GM12892 (cell line): ENCODE data around the gene DPH3.
A peak's percentile ranks its signal among the peaks of the same experiment; 100 is the strongest.

ENCODE experiments used
- DNase-seq: peaks from one replicate; pipeline ENCODE4 v3.0.0; 2011; ENCODE audit not compliant: insufficient read length
- FAIRE-seq: peaks from 2 replicates; lab custom pipeline; 2011; peaks lifted over from hg19 to GRCh38; lab: Jason Lieb, UNC
- POLR2A ChIP-seq: IDR thresholded peaks from 2 replicates; pipeline ENCODE4 v1.6.1; 2011; ENCODE audit warnings: low read depth, low read length, control low read depth
- POLR2AphosphoS5 ChIP-seq: IDR thresholded peaks from 2 replicates; pipeline ENCODE4 v1.6.1; 2011; ENCODE audit warnings: low read depth, low read length, control low read depth
- TAF1 ChIP-seq: IDR thresholded peaks from 2 replicates; pipeline ENCODE4 v1.6.1; 2011; ENCODE audit warnings: low read depth, mild to moderate bottlenecking, control low read depth, low read length, borderline replicate concordance

The DPH3 gene

GRCh38 chr3:16264174-16264707, 502 bp downstream of the DPH3 start:
- TF ChIP-seq POLR2AphosphoS5: no peak; the same call in 1 of the 2 replicates
- TF ChIP-seq TAF1: 0 out of 2 replicates have a peak, but pooled peaks have one; percentile 41
- peak; percentile 14; the same call in 1 of the 2 replicates for TF ChIP-seq POLR2A
- peak; percentile 14 for FAIRE-seq
- no peak for DNase-seq

- DNase-seq: no peak
- TF ChIP-seq TAF1: no peak
- no peak for TF ChIP-seq POLR2A
- no peak for TF ChIP-seq POLR2AphosphoS5
- no peak for FAIRE-seq
These were observed 2.6 kb downstream of the DPH3 start for GRCh38 chr3:16262174-16262573.

DNA sequence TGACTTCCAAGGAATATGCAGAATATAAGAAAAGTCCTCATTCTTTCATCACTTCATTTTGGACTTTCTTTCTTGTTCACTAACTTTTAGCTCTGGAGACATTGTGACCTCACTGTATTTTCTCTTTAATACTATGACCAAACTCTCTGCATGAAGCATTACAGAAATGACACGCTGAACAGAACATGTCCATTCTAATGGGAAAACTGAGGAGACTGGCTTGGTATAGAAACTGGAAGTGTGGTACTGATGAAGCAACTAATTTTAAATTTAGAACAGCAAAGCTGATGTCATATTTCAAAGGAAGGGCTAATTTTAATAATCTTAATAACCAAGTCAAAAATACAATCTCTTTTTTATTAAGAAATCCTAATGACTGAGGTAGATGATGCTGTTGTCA, 4.7 kb downstream of the DPH3 start:
- FAIRE-seq (no peak), DNase-seq (no peak)
- TF ChIP-seq POLR2AphosphoS5 (no peak), TAF1 (no peak), POLR2A (no peak)

DNA sequence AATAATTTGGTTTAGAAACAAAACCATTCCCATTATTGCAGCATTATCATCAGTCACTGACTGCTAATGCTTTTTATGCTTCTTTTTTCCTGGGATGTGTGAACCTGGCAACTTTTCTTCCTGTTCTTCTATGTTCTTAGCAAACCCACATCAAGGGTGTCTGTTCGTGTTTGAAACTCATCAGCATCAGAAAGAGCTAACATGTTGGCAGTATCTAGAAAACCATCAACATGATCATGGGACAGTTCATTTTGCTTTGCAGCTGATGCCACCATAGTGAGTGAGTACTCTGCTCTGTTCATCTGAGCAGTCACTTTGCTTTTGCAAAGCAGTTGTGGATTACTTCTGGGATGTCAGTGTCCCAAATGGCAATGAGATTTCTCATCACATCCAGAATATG, 5.9 kb downstream of the DPH3 start:
- DNase-seq: no peak
- TF ChIP-seq POLR2A: no peak
- no peak for TF ChIP-seq TAF1
- FAIRE-seq: no peak

DNA sequence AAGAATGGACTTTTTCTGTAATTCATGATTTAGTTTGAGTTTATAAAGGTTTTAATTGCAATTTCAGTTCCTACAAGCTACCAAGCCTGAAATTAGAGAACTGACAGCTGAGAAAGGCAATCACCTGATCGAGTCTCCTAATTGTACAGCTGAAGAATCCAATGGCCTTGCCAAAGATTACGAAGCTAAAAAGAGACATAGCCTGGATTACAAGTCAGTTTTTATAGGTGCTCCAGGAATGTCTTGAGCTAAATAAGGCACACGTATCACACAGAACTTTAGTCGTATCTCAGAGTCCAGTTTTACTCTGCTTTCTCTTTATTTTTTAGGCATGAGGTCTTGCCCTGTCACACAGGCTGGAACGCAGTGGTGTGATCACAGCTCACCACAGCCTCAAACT, 6.6 kb downstream of the DPH3 start:
- no peak for TF ChIP-seq POLR2A
- no peak for TF ChIP-seq TAF1
- TF ChIP-seq POLR2AphosphoS5: no peak
- FAIRE-seq: no peak
- no peak for DNase-seq

DNA sequence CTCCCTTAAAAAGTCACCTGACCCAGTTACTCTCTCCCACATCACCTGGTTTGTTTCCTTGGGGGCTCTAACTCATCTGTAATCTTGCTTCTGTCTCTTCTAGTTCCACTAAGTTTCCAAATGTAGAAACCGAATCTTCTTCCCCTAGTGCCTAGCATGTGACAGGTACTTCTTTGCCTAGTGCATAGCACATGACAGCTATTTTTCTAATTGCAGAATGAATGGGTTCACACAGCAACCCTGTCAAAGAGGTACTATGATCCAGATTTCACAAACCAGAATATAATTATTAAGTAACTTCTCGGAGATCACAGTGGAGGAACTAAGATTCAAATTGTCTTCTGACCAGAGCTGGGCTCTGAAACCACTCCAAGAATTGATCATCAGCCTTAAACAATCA, 7.4 kb downstream of the DPH3 start:
- TF ChIP-seq POLR2AphosphoS5 (no peak), POLR2A (no peak)
- DNase-seq: no peak
- no peak for FAIRE-seq

DNA sequence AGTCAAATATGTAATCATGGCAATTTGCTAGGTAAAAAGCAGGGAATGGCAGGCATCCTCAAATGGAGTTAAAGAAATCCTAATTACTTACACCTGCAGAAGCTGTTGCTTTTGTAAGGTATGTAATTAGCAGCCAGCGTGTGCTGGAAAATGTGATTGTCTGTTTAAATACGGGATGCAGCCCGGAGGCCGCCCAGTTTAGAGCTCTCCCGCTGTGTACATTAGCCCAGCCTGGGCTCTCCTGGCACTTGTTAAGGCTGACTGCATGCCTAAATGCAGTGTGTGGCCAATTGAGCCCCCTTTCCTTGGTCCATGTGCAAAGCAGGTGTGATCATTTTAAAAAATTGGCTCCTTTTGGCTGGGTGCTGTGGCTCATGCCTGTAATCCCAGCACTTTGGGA, 9.0 kb downstream of the DPH3 start:
- TF ChIP-seq TAF1: no peak
- TF ChIP-seq POLR2AphosphoS5: no peak
- no peak for TF ChIP-seq POLR2A
- DNase-seq: no peak
- no peak for FAIRE-seq

DNA sequence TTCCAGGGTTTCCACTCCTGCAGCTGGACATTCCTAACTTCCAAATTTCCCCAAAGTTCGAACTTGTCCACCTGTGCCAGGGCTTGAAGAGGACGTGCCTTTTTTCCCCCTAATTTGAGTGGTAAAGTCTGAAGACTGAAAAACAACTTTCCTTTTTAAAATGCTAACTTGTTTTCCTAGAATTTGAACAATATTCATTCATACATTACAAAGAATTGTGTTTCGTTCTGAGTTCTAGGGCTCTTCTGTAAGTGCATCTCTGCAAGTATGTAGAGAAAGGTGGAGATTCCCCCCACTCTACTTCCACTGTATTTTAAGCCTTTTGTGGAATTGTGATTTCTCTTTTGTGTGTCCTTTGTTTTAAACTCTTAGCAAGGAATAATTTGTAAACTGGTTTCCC, 9.4 kb downstream of the DPH3 start:
- DNase-seq (no peak), FAIRE-seq (no peak)
- TF ChIP-seq POLR2A: no peak
- no peak for TF ChIP-seq POLR2AphosphoS5
- no peak for TF ChIP-seq TAF1

DNA sequence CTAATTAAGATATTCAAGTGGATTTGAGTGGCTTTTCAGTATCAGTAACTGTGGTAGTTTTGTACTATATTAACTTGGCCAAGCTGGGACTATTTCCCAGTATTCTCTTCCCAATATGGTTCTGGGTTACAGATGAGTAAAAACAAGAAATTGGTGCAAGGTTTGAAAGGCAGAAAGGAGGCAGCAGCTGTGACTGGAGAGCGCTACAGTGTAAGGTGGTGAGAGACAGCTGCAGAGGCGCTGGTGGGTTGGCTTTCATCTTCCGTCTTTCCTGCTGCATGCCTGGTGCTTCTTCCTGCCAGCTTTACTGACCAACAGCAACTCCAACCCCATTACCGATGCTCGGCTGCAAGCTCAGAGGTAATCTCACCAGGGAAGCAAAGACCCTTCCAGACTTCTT, 9.8 kb downstream of the DPH3 start:
- FAIRE-seq (peak; percentile 64), DNase-seq (no peak)
- no peak for TF ChIP-seq POLR2A
- no peak for TF ChIP-seq TAF1
- no peak for TF ChIP-seq POLR2AphosphoS5

- DNase-seq (no peak), FAIRE-seq (no peak)
- TF ChIP-seq TAF1 (no peak), POLR2A (no peak), POLR2AphosphoS5 (no peak)
These were observed 11.1 kb downstream of the DPH3 start for GRCh38 chr3:16253601-16254000.

GRCh38 chr3:16252988-16253387, 11.8 kb downstream of the DPH3 start:
- no peak for FAIRE-seq
- no peak for DNase-seq
- no peak for TF ChIP-seq POLR2AphosphoS5
- TF ChIP-seq POLR2A: no peak
- TF ChIP-seq TAF1: no peak

DNA sequence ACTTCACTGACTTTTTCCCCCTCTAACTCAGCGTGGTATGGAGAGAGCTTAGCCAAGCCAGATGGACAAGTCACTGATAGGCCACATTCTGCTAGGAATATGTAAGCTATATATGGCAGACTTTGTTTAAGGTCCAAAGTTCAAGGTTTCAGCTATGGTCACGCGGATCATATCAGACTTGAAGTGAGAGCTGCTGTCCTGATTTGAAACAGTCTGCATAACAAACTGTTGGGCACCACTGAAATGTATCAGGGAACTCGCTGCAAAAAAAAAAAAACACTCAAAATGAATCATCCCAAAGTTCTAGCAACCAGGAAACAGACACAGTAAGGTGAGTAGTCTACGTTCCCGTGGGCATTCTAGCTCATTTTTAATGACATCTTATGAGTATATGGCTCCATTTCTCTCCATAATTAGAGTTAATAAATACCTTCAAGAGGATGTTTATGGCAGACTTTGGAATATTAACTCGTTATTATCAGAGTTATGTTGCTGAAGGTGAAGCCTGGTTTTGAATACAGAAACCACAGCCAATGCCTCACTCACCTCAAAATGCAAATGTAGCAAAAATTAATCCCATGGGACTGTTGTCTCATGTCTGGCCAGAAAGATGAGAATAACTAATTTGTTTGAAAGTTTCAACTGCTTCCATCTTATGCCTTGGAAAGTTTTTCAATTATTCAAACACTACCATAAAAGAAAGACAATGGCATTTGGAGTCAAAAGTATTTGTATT, 12.3 kb downstream of the DPH3 start:
- DNase-seq (no peak), FAIRE-seq (peak; percentile 17)
- no peak for TF ChIP-seq TAF1
- TF ChIP-seq POLR2A: no peak
- no peak for TF ChIP-seq POLR2AphosphoS5
